T-helper 22 cell (primary cell): Measurements from ENCODE around the gene PCDH12.
"Not testable (repeated sequence)": the region's sequence is repeated elsewhere in the genome, so short reads cannot be mapped to it uniquely, and the experiment has no call there.

ENCODE experiments used
- DNase-seq: peaks from one replicate; pipeline ENCODE4 v3.0.0-alpha.2; 2020; ENCODE audit warnings: low read depth

The PCDH12 gene

GRCh38 chr5:141935538-141935937 is 22.5 kb downstream of the PCDH12 start:
- DNase-seq, result no peak

- no peak for DNase-seq
These were observed 23.7 kb downstream of the PCDH12 start for GRCh38 chr5:141934099-141934844.

DNA sequence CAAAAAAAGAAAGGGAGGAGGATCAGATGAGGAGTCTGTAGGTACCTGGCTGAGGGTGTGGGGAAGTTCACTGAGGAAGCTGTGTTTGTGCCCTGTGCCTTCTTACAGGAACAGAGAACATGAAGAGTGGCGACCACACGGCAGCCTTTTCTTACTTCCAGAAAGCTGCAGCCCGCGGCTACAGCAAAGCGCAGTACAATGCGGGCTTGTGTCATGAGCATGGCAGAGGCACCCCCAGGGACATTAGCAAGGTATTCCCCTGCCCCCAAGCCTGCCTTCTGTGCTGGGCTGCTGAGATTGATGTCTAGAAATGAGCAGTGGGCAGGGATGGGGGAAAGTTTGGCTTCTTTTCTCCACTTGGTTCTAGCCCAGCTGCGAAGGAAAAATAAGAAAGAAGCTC is 24.9 kb downstream of the PCDH12 start:
- DNase-seq, result no peak

- DNase-seq, result no peak
These were observed 26.3 kb downstream of the PCDH12 start for GRCh38 chr5:141931694-141932093.

- no peak for DNase-seq
These were observed 28.5 kb downstream of the PCDH12 start for GRCh38 chr5:141929398-141930058.

DNA sequence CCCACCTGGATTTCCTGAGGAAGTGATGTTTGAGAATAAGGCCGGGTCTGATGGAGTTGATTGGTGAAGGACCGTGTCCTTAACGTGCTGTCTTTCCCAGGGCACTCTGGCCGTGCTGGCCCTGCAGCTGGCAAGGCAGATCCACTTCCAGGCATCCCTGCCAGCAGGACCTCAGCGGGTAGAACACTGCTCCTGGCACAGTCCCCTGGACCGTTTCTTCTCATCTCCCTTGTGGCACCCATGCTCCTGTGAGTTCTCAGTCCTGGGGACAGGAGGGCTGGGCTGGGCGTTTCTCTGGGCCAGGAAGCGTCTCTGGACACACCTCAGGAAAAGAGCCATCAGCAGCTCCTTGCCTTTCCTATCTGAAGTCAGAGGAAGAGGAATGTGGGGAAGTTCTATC is 30.0 kb downstream of the PCDH12 start:
- DNase-seq, result no peak

- no peak for DNase-seq
These were observed 31.6 kb downstream of the PCDH12 start for GRCh38 chr5:141926434-141926833.

DNA sequence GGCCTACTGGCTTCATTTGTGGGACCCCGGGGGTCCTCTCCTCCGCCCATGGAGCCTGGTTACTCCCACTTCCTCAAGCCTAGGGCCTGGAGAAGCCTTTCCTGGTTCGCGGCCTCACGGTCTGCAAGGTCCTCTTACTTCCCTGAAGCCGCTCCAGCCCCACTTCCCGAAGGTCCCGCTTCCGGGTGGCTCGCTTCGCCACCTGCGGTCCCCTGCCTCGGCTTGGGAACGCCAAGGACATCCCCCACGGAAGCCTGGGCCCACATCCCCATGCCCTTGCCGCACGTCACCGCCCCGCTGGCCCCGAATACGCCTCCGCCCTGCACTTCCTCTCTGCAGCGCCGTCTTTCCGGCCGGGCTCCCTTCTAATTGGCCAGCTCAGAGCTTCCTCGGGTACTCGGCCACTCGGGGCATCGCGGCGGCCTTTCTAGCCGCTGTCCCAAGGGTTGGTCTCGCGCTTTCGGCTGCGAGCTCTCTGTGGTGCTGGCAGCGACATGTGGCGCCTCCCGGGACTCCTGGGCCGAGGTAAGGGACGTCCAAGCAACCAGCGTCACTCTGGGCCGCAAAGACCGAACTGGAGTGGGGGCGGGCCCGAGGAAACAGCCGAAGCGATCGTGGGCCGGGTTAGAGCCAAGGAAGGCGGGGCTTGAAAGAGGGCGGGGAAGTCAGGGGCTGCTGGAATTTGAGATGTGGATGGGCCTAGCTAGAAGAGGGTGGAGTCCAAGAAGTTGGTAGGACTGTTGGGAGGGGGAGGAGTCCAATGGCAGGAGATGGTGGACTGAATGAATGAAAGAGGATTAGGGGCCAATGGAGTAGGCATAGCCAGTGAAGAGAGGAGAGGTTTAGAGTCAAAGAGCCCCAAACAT is 34.3 kb downstream of the PCDH12 start, which contains the start of gene DELE1:
TSS of gene DELE1 (plus strand) at position 424 of the 866 bp plus-strand sequence. CDS start at position 495, 71 bp downstream.
- peak; percentile 81 for DNase-seq

GRCh38 chr5:141922827-141923447 is 35.1 kb downstream of the PCDH12 start:
- DNase-seq, result not testable (repeated sequence)

DNA sequence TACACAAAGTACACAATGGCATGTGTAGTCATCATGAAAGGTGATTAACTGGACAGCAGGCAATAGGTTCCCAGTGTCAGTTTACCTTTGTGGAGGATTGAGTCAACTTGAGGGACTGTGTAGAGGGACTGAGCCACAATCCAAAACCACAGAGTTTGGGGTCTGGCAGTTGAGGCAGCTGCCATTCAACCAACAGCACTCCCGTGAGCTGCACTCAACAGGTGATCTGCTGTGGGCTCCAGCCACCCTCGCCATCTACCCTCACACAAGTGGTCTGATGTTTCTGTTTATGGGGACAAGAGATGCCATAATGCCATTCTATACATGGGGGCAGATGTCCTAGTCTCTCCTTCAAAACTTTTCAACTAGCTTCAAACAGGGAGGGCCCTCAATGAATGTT is 37.2 kb downstream of the PCDH12 start:
- no peak for DNase-seq

GRCh38 chr5:141919218-141920119 is 38.5 kb downstream of the PCDH12 start:
- no peak for DNase-seq

GRCh38 chr5:141917760-141918159 is 40.2 kb downstream of the PCDH12 start:
- DNase-seq, result no peak

- DNase-seq, result no peak
These were observed 41.5 kb downstream of the PCDH12 start for GRCh38 chr5:141916522-141916921.

DNA sequence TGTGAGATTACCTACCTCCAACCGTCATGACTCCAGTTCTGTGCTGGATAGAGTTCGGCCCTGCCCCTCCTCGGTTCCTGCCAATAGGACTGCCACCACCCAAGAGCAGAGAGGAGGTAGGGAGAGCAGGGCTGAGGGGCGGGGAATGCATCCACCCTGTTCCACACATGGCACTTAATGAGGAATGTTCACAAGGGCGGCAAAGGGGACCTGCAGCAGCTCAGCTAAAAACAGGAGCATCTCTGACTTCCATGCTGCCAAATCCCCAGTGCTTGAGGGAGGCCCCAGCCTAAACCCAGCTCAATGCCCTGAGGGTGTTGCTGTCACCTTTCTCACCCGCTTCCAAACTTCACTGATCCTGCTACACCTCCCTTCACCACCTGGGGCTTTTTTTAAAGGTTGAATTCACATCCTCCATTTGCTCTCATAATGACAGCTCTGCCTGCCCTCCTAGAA is 42.1 kb downstream of the PCDH12 start:
- no peak for DNase-seq

GRCh38 chr5:141914797-141915196 is 43.2 kb downstream of the PCDH12 start:
- DNase-seq, result no peak

GRCh38 chr5:141914199-141914743 is 43.7 kb downstream of the PCDH12 start:
- DNase-seq, result no peak

GRCh38 chr5:141913560-141914198 is 44.3 kb downstream of the PCDH12 start:
- no peak for DNase-seq

- DNase-seq, result no peak
These were observed 47.7 kb downstream of the PCDH12 start for GRCh38 chr5:141910271-141910673.

- no peak for DNase-seq
These were observed 48.8 kb downstream of the PCDH12 start for GRCh38 chr5:141909212-141909611.

DNA sequence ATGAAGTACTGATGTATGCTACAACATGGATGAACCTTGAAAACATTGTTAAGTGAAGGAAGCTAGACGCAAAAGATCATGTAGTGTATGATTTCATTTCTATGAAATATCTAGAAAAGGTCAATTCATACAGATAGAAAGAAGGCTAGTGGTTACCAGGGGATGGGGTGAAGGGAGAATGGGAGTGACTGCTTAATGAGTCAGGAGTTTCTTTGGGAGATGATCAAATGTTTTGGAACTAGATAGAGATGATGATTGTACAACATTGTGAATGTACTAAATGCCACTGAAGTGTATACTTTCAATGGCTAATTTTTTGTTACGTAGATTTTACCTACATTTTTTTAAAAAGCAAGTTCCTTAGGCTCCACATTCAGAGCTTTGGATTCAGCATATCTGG is 49.2 kb downstream of the PCDH12 start:
- DNase-seq, result no peak
